ENCODE results near the gene MAT2B.
"Not testable (repeated sequence)": the region's sequence is repeated elsewhere in the genome, so short reads cannot be mapped to it uniquely, and the experiment has no call there.

MAT2B gene

DNA sequence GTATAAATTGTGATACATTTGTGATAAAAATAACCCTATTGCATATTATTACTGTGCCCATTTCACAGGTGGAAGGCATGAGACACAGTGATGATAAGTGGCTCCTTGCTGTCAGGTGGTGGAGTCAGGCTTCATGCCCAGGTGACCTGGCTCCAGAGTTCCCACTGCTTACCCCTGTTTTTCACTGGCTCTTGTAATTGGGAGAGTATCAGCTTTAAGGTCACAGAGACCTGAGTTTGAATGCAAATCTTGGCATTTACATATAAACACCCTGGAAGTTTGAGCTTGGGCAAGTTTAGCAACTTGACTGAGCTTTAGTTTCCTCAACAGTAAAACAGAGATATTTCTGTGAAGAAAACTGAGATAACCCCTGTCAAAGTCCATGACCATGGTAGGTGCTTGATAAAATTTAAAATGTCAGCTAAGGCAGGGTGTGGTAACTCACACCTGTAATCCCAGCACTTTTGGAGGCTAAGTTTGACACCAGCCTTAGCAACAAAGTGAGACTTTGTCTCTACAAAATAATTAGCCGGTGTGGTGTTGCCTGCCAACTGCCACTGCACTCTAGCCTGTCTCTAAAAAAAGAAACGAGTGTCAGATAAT is 29.2 kb downstream of the MAT2B start:
- FAIRE-seq (no peak), DNase-seq (ENCODE audit: insufficient read length, low spot score) (no peak)

GRCh38 chr5:163535290-163535689 is 29.9 kb downstream of the MAT2B start:
- no peak for DNase-seq (ENCODE audit: insufficient read length, low spot score)
- FAIRE-seq, result no peak
- TF ChIP-seq, protein P1, sequence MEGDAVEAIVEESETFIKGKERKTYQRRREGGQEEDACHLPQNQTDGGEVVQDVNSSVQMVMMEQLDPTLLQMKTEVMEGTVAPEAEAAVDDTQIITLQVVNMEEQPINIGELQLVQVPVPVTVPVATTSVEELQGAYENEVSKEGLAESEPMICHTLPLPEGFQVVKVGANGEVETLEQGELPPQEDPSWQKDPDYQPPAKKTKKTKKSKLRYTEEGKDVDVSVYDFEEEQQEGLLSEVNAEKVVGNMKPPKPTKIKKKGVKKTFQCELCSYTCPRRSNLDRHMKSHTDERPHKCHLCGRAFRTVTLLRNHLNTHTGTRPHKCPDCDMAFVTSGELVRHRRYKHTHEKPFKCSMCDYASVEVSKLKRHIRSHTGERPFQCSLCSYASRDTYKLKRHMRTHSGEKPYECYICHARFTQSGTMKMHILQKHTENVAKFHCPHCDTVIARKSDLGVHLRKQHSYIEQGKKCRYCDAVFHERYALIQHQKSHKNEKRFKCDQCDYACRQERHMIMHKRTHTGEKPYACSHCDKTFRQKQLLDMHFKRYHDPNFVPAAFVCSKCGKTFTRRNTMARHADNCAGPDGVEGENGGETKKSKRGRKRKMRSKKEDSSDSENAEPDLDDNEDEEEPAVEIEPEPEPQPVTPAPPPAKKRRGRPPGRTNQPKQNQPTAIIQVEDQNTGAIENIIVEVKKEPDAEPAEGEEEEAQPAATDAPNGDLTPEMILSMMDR (IDR thresholded peaks at IDR 0.05; ENCODE audit: insufficient read depth, missing control alignments), result no peak

More for the DNA sequence above, 29.2 kb downstream of the MAT2B start:
- TF ChIP-seq, protein P1 (IDR thresholded peaks at IDR 0.05; ENCODE audit: insufficient read depth, missing control alignments), result no peak

DNA sequence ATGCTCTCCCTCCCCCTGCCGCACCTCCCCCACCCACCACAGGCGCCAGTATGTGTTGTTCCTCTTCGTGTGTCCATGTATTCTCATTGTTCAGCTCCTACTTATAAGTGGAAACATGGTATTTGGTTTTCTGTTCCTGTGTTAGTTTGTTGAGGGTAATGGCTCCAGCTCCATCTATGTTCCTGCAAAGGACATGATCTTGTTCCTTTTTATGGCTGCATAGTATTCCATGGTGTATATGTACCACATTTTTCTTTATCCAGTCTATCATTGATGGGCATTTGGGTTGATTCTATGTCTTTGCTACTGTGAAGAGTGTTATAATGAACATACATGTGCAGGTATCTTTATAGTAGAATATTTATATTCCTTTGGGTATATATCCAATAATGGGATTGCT is 31.0 kb downstream of the MAT2B start:
- not testable (repeated sequence) for DNase-seq (ENCODE audit: insufficient read length, low spot score); FAIRE-seq

DNA sequence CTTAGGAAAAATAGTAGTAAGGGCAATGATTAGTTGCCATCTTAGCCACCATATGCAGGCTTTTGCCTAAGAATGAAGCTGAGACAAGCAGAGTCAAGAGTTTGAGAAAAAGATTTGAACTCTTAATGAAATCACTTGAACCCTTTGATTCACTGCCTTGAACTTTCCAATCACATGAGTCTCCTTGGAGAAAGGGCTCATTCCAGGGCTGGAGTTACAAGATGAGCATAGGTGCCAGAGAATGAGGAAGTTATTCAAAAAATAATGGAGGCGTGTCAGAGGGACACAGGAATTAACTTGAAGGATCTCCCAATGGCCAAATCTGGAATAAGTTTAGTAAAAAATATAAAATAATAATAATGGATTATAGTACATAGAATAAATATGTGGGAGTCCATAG is 35.3 kb downstream of the MAT2B start:
- FAIRE-seq, result no peak
- no peak for DNase-seq (ENCODE audit: insufficient read length, low spot score)

DNA sequence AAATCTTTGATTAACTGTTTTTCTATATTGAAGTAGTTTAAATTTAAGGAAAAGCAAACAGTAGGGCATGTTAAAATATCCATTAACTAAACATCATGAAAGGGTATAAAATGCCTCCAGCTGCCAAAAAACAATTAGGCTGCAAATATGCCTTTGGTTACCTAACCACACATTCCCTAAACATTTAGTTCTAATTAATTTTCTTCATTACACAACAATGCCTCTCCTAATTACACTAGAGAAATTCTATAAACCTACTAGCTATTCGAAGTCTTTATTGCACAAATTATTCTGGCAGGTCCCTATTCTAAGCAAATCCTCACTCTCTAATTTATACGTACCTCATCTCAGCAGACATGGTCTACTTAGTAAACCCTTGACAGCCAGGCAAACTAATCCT is 37.4 kb downstream of the MAT2B start:
- TF ChIP-seq, protein P1 (IDR thresholded peaks at IDR 0.05; ENCODE audit: insufficient read depth, missing control alignments), result no peak
- FAIRE-seq (no peak), DNase-seq (ENCODE audit: insufficient read length, low spot score) (no peak)

More for the DNA sequence above, 35.3 kb downstream of the MAT2B start:
- TF ChIP-seq, protein P1 (IDR thresholded peaks at IDR 0.05; ENCODE audit: insufficient read depth, missing control alignments), result no peak

DNA sequence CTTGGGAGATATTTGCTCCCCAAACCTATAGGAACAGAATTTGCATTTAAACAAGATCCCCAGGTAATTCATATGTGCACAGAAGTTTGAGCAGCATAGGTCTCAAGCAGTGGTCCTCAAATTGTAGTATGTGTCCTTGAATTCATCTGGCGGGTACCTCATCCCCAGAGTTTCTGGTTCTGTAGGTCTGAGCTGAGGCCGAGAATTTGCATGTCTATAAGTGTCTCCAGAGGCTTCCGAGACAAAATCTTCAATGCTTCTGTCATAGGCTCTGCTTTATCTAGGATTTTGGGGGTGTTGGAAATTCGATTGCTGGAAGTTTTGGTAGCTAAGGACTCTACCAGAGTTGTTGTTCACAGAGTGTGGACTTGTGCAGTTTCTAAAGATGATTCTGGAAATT is 38.6 kb downstream of the MAT2B start:
- DNase-seq (ENCODE audit: insufficient read length, low spot score) (no peak), FAIRE-seq (no peak)
- TF ChIP-seq, protein P1 (IDR thresholded peaks at IDR 0.05; ENCODE audit: insufficient read depth, missing control alignments), result no peak

GRCh38 chr5:163544836-163545235 is 39.4 kb downstream of the MAT2B start:
- TF ChIP-seq, protein P1 (IDR thresholded peaks at IDR 0.05; ENCODE audit: insufficient read depth, missing control alignments), result no peak
- no peak for FAIRE-seq
- DNase-seq (ENCODE audit: insufficient read length, low spot score), result peak; percentile 20

DNA sequence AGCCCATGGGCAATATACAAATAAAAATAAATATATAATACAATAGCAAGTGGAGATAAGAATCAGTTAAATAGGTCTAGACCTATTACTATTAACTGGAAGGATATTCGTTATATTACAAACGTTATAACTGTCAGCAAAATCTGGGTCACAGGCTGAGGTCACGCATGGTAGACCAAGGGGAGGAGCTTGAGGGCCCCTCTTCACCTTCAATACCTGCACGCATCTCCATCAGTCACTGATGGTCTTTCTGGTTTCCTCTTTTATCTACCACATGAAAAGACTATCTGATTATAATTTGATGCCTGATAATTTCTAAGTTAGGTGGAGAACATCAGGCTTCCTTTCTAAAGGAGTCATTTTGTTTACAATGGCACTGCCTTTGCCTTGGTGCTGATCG is 43.2 kb downstream of the MAT2B start:
- FAIRE-seq, result no peak
- DNase-seq (ENCODE audit: insufficient read length, low spot score), result no peak
- TF ChIP-seq, protein P1 (IDR thresholded peaks at IDR 0.05; ENCODE audit: insufficient read depth, missing control alignments), result no peak

All from D721Med (cell line).